ENCODE data around the gene AMIGO3.
A peak's percentile ranks its signal among the peaks of the same experiment; 100 is the strongest.

AMIGO3 gene

GRCh38 chr3:49724586-49724985 is 5.1 kb upstream of the AMIGO3 start:
- peak; percentile 67 for DNase-seq

- peak; percentile 92 for DNase-seq
Observed at GRCh38 chr3:49723628-49724551, 4.4 kb upstream of the AMIGO3 start, which contains the start of gene GMPPB. Gene GMPPB (minus strand): TSS chr3:49723951. CDS start chr3:49723726, 225 bp downstream.

- DNase-seq: peak; percentile 66
Observed at GRCh38 chr3:49723296-49723627, 3.8 kb upstream of the AMIGO3 start.

- no peak for DNase-seq
Observed at GRCh38 chr3:49722896-49723295, 3.4 kb upstream of the AMIGO3 start.

- DNase-seq: no peak
Observed at GRCh38 chr3:49721896-49722781, 2.7 kb upstream of the AMIGO3 start.

GRCh38 chr3:49721596-49721895 is 2.1 kb upstream of the AMIGO3 start:
- DNase-seq: no peak

- DNase-seq: no peak
Observed at GRCh38 chr3:49720855-49721595, 1.5 kb upstream of the AMIGO3 start.

GRCh38 chr3:49718858-49719213 is 648 bp downstream of the AMIGO3 start:
- no peak for DNase-seq

GRCh38 chr3:49717959-49718857 is 1.3 kb downstream of the AMIGO3 start:
- DNase-seq: no peak

- no peak for DNase-seq
Observed at GRCh38 chr3:49717211-49717958, 2.1 kb downstream of the AMIGO3 start.

- DNase-seq: no peak
Observed at GRCh38 chr3:49716691-49717210, 2.7 kb downstream of the AMIGO3 start.

- no peak for DNase-seq
Observed at GRCh38 chr3:49716169-49716568, 3.3 kb downstream of the AMIGO3 start.

- no peak for DNase-seq
Observed at GRCh38 chr3:49715611-49716121, 3.8 kb downstream of the AMIGO3 start.

GRCh38 chr3:49714728-49715550 is 4.5 kb downstream of the AMIGO3 start:
- DNase-seq: no peak

- DNase-seq: no peak
Observed at GRCh38 chr3:49713336-49714105, 6.0 kb downstream of the AMIGO3 start.

GRCh38 chr3:49712631-49713317 is 6.7 kb downstream of the AMIGO3 start:
- DNase-seq: no peak

GRCh38 chr3:49712166-49712565 is 7.3 kb downstream of the AMIGO3 start:
- DNase-seq: no peak

GRCh38 chr3:49711489-49711888 is 8.0 kb downstream of the AMIGO3 start:
- DNase-seq: no peak

GRCh38 chr3:49709852-49710251 is 9.6 kb downstream of the AMIGO3 start:
- no peak for DNase-seq
